ENCODE results near the gene SLC29A3.

- TF ChIP-seq CTCF (IDR thresholded peaks at IDR 0.05; ENCODE audit: borderline replicate concordance, extremely low read depth, low read length, poor library complexity, severe bottlenecking) = no peak
- no peak for TF ChIP-seq EZH2 (IDR thresholded peaks at IDR 0.05; ENCODE audit: borderline replicate concordance, low read depth, low read length, severe bottlenecking)
These were observed 16.6 kb upstream of the SLC29A3 start for GRCh38 chr10:71302451-71302850.

Measured in DND-41 (cell line).